Keratinocyte (primary cell): ENCODE results near the gene ABR. TPM values are rescaled to one million over a fixed set of nuclear protein-coding genes. Genes with fewer than 3 reads are reported as not detected.

Experiments
- DNase-seq: peaks from one replicate; pipeline ENCODE4 v3.0.0-alpha.2; 2011; ENCODE audit warnings: low read depth, missing footprints, low spot score
- FAIRE-seq: peaks from 2 replicates; lab custom pipeline; 2011; peaks lifted over from hg19 to GRCh38; lab: Jason Lieb, UNC
- H2AFZ ChIP-seq: 2 replicates; pipeline ENCODE4 v1.6.0; 2012; ENCODE audit warnings: low read length, control low read depth, inconsistent platforms; ENCODE audit not compliant: control insufficient read depth
- H3K27ac ChIP-seq: 2 replicates; pipeline ENCODE4 v1.5.1; 2011; ENCODE audit warnings: low read length; ENCODE audit not compliant: control insufficient read depth, insufficient read depth
- H3K27me3 ChIP-seq: 3 replicates; pipeline ENCODE4 v1.6.0; 2011; ENCODE audit warnings: low read length; ENCODE audit not compliant: control insufficient read depth, insufficient read depth; ENCODE audit errors: extremely low read depth
- H3K36me3 ChIP-seq, 2 experiments: 2 replicates in 1 of 2; 3 replicates in 1 of 2; pipeline ENCODE4 v1.5.1; 2011; ENCODE audit warnings: low read length in 2 of 2, mild to moderate bottlenecking in 1 of 2; ENCODE audit not compliant: control insufficient read depth in 2 of 2, insufficient read depth in 2 of 2; ENCODE audit errors: extremely low read depth in 1 of 2
- H3K4me1 ChIP-seq: 3 replicates; pipeline ENCODE4 v1.5.1; 2011; ENCODE audit warnings: low read length; ENCODE audit not compliant: control insufficient read depth, insufficient read depth; ENCODE audit errors: extremely low read depth
- H3K4me2 ChIP-seq: 3 replicates; pipeline ENCODE4 v1.6.0; 2011; ENCODE audit warnings: low read depth, low read length; ENCODE audit not compliant: control insufficient read depth, insufficient read depth; ENCODE audit errors: extremely low read depth
- H3K4me3 ChIP-seq, 3 experiments: fragments of 200-600 bp in 1 of 3; sonication (generic) in 1 of 3; 2 replicates in 2 of 3; 3 replicates in 1 of 3; pipeline ENCODE4 v1.5.1; 2011 to 2016; ENCODE audit warnings: low read length in 3 of 3, mild to moderate bottlenecking in 3 of 3, control low read depth in 2 of 3, inconsistent platforms in 1 of 3, low read depth in 1 of 3, mixed read lengths in 1 of 3, mixed run types in 1 of 3, moderate library complexity in 1 of 3; ENCODE audit not compliant: control insufficient read depth in 2 of 3, insufficient read depth in 2 of 3; ENCODE audit errors: extremely low read depth in 1 of 3
- H3K79me2 ChIP-seq: 2 replicates; pipeline ENCODE4 v1.6.0; 2012; ENCODE audit warnings: low read length; ENCODE audit not compliant: control insufficient read depth, insufficient read depth
- H3K9ac ChIP-seq: 3 replicates; pipeline ENCODE4 v1.6.0; 2011; ENCODE audit warnings: low read length; ENCODE audit not compliant: control insufficient read depth, insufficient read depth; ENCODE audit errors: extremely low read depth
- H3K9me1 ChIP-seq: 3 replicates; pipeline ENCODE4 v1.6.0; 2011; ENCODE audit warnings: low read length; ENCODE audit not compliant: control insufficient read depth, insufficient read depth; ENCODE audit errors: extremely low read depth
- H3K9me3 ChIP-seq: 2 replicates; pipeline ENCODE4 v1.5.1; 2012; ENCODE audit warnings: low read depth, low read length; ENCODE audit not compliant: control insufficient read depth
- H4K20me1 ChIP-seq: 3 replicates; pipeline ENCODE4 v1.6.0; 2011; ENCODE audit warnings: low read length; ENCODE audit not compliant: control insufficient read depth, insufficient read depth; ENCODE audit errors: extremely low read depth
- CTCF ChIP-seq, 3 experiments: IDR thresholded peaks in 1 of 3; conservative IDR thresholded peaks in 1 of 3; optimal IDR thresholded peaks in 1 of 3; 2 replicates in 2 of 3; 3 replicates in 1 of 3; pipeline versions ENCODE3 to v1.5.1; 2011; ENCODE audit warnings: low read length in 3 of 3, mild to moderate bottlenecking in 3 of 3, moderate library complexity in 2 of 3, control low read depth in 1 of 3, inconsistent platforms in 1 of 3; ENCODE audit not compliant: insufficient read depth in 2 of 3; ENCODE audit errors: extremely low read depth in 1 of 3
- EZH2 ChIP-seq: IDR thresholded peaks from one replicate; pipeline ENCODE4 v1.6.1; 2012; ENCODE audit warnings: inconsistent platforms, mild to moderate bottlenecking, low read length, moderate library complexity
- dilution Hi-C: fragments of 300-500 bp; cut with MboI; formaldehyde crosslinking; loops from one replicate; pipeline ENCODE4 v1.7.0; 2020; ENCODE audit warnings: low sequenced_read_pairs; ENCODE audit not compliant: extremely low pct_ligation_motif_present
- polyA plus RNA-seq, 5 experiments: library from polyadenylated mRNA; depleted of rRNA in 3 of 5; stranded (reverse) in 3 of 5; stranded (forward) in 1 of 5; unstranded in 1 of 5; fragments of >200 nt; gene quantifications; 1 replicate in 1 of 5; 2 replicates in 3 of 5; 3 replicates in 1 of 5; pipeline versions ENCODE4 v1.2.1 to v1.2.3, GENCODE V29; 2011 to 2012; ENCODE audit warnings: missing spikeins in 2 of 5, low read depth in 1 of 5, low replicate concordance in 1 of 5

ABR gene
- polyA plus RNA-seq, 1 donor (not counting 4 experiments of a cell fraction or from before 2014, with no cell fraction given) = 17.3 TPM

GRCh38 chr17:1019451-1019850 lies 160.3 kb downstream of the ABR start:
- TF ChIP-seq CTCF (optimal IDR thresholded peaks at IDR 0.05 in 1 of 3, IDR thresholded peaks at IDR 0.05 in 1 of 3, conservative IDR thresholded peaks at IDR 0.05 in 1 of 3; ENCODE audit: extremely low read depth in 1 of 3, insufficient read depth in 2 of 3, low read length in 3 of 3) (no peak), EZH2 (no peak)

GRCh38 chr17:1018547-1018946 lies 161.2 kb downstream of the ABR start:
- dilution Hi-C loops = no loop called here

More at GRCh38 chr17:1019451-1019850, 160.3 kb downstream of the ABR start:
- H3K36me3 ChIP-seq = no peaks in the 10 kb centered on the region
- no peak overlapping the region for H3K27ac ChIP-seq
- no peaks in the 10 kb centered on the region for H3K27me3 ChIP-seq
- H3K4me3 ChIP-seq = no peak overlapping the region
- H3K4me1 ChIP-seq = no peaks in the 10 kb centered on the region
- no peaks in the 10 kb centered on the region for H3K9me1 ChIP-seq
- H3K79me2 ChIP-seq = no peaks in the 10 kb centered on the region
- no peak for FAIRE-seq
- H3K9ac ChIP-seq = no peak overlapping the region
- DNase-seq = no peak
- H3K4me2 ChIP-seq = no peak overlapping the region
- H4K20me1 ChIP-seq = no peaks in the 10 kb centered on the region
- dilution Hi-C loops = no loop called here
- no peaks in the 10 kb centered on the region for H3K9me3 ChIP-seq
- no peak overlapping the region for H2AFZ ChIP-seq

More at GRCh38 chr17:1018547-1018946, 161.2 kb downstream of the ABR start:
- no peak overlapping the region for H3K9ac ChIP-seq
- no peak overlapping the region for H3K4me2 ChIP-seq
- H3K9me1 ChIP-seq = no peaks in the 10 kb centered on the region
- H3K4me3 ChIP-seq = no peak overlapping the region
- no peaks in the 10 kb centered on the region for H3K79me2 ChIP-seq
- no peak for DNase-seq
- H3K27ac ChIP-seq = no peak overlapping the region
- no peaks in the 10 kb centered on the region for H3K36me3 ChIP-seq
- no peaks in the 10 kb centered on the region for H3K9me3 ChIP-seq
- no peak for TF ChIP-seq EZH2
- TF ChIP-seq CTCF (optimal IDR thresholded peaks at IDR 0.05 in 1 of 3, IDR thresholded peaks at IDR 0.05 in 1 of 3, conservative IDR thresholded peaks at IDR 0.05 in 1 of 3; ENCODE audit: extremely low read depth in 1 of 3, insufficient read depth in 2 of 3, low read length in 3 of 3) = no peak
- no peaks in the 10 kb centered on the region for H3K4me1 ChIP-seq
- FAIRE-seq = no peak
- no peaks in the 10 kb centered on the region for H4K20me1 ChIP-seq
- no peak overlapping the region for H2AFZ ChIP-seq
- H3K27me3 ChIP-seq = no peaks in the 10 kb centered on the region
